Endothelial cell of umbilical vein (primary cell): Measurements from ENCODE around the gene SDC1.

Source experiments
- MYC ChIP-seq: IDR thresholded peaks from one replicate; pipeline ENCODE4 v1.6.1; 2011; ENCODE audit warnings: mild to moderate bottlenecking, low read depth, low read length
- POLR2A ChIP-seq: IDR thresholded peaks from 2 replicates; pipeline ENCODE4 v1.6.1; 2012; ENCODE audit warnings: low read depth, mild to moderate bottlenecking, control low read depth, low read length
- TF ChIP-seq, protein P1 (sequence below), 2 donors: IDR thresholded peaks; 1 replicate in 1 of 2; 2 replicates in 1 of 2; pipeline ENCODE4 v1.5.1; 2011; ENCODE audit warnings: low read length in 2 of 2, mild to moderate bottlenecking in 2 of 2, moderate library complexity in 2 of 2, control low read depth in 1 of 2, inconsistent platforms in 1 of 2, low read depth in 1 of 2; ENCODE audit not compliant: insufficient read depth in 1 of 2; ENCODE audit errors: extremely low read depth in 1 of 2

DNA sequence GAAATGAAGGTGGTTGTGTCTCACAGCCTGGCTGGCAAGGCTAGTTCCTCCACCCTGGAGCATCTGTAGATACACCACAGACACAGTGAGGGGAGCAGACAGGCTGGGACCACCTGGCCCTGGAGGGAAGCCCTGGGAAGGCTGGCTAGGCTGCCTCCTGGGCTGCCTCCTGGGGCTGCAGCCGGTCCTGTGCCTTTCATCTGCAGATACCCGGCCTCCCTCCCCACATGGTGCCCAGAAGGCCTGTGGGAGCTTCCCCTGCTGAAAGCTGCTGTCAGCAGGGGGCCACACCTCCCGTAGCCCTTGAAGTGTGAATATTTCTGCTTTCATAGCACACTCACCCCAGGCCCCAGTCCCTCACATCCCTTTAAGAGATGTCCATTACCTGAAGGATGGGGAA, 37.6 kb downstream of the SDC1 start:
- TF ChIP-seq POLR2A: no peak
- TF ChIP-seq, protein P1, sequence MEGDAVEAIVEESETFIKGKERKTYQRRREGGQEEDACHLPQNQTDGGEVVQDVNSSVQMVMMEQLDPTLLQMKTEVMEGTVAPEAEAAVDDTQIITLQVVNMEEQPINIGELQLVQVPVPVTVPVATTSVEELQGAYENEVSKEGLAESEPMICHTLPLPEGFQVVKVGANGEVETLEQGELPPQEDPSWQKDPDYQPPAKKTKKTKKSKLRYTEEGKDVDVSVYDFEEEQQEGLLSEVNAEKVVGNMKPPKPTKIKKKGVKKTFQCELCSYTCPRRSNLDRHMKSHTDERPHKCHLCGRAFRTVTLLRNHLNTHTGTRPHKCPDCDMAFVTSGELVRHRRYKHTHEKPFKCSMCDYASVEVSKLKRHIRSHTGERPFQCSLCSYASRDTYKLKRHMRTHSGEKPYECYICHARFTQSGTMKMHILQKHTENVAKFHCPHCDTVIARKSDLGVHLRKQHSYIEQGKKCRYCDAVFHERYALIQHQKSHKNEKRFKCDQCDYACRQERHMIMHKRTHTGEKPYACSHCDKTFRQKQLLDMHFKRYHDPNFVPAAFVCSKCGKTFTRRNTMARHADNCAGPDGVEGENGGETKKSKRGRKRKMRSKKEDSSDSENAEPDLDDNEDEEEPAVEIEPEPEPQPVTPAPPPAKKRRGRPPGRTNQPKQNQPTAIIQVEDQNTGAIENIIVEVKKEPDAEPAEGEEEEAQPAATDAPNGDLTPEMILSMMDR (IDR thresholded peaks at IDR 0.05; ENCODE audit: extremely low read depth in 1 of 2, insufficient read depth in 1 of 2, low read depth in 1 of 2, low read length in 2 of 2): no peak
- no peak for TF ChIP-seq MYC
